Fibroblast of lung (primary cell): ENCODE results near the gene EYS.

Experiments used
- CTCF ChIP-seq, 2 donors: IDR thresholded peaks in 1 of 2; conservative IDR thresholded peaks in 1 of 2; 1 replicate in 1 of 2; 2 replicates in 1 of 2; pipeline ENCODE4 v1.5.1; 2011 to 2012; ENCODE audit warnings: low read length in 2 of 2, control low read depth in 1 of 2, inconsistent platforms in 1 of 2, low read depth in 1 of 2, mild to moderate bottlenecking in 1 of 2
- EZH2 ChIP-seq: IDR thresholded peaks from 2 replicates; pipeline ENCODE4 v1.5.1; 2012; ENCODE audit warnings: low read length, control low read depth, mild to moderate bottlenecking; ENCODE audit errors: missing control alignments

GRCh38 chr6:65501045-65501444 is 206.0 kb downstream of the EYS start:
- TF ChIP-seq CTCF (conservative IDR thresholded peaks at IDR 0.05 in 1 of 2, IDR thresholded peaks at IDR 0.05 in 1 of 2; ENCODE audit: low read depth in 1 of 2, low read length in 2 of 2): no peak
- TF ChIP-seq EZH2: no peak
